Measurements from ENCODE around the gene OR51G2.

- TF ChIP-seq POLR2A (IDR thresholded peaks at IDR 0.05): no peak
- TF ChIP-seq, protein P1, sequence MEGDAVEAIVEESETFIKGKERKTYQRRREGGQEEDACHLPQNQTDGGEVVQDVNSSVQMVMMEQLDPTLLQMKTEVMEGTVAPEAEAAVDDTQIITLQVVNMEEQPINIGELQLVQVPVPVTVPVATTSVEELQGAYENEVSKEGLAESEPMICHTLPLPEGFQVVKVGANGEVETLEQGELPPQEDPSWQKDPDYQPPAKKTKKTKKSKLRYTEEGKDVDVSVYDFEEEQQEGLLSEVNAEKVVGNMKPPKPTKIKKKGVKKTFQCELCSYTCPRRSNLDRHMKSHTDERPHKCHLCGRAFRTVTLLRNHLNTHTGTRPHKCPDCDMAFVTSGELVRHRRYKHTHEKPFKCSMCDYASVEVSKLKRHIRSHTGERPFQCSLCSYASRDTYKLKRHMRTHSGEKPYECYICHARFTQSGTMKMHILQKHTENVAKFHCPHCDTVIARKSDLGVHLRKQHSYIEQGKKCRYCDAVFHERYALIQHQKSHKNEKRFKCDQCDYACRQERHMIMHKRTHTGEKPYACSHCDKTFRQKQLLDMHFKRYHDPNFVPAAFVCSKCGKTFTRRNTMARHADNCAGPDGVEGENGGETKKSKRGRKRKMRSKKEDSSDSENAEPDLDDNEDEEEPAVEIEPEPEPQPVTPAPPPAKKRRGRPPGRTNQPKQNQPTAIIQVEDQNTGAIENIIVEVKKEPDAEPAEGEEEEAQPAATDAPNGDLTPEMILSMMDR (IDR thresholded peaks at IDR 0.05): no peak
These were observed 28.9 kb downstream of the OR51G2 start for GRCh38 chr11:4890279-4890678.

All from thyroid gland (tissue), 4 donors.